Stimulated activated CD8-positive, alpha-beta memory T cell treated with anti-CD3 and anti-CD28 coated beads, Interleukin-7, amount 100 ng/mL, for 48 hours (primary cell): ENCODE results near the gene FOXO1.

ENCODE experiments used
- DNase-seq, 2 donors: peaks; one replicate each; pipeline ENCODE4 v3.0.0-alpha.2; 2020; ENCODE audit warnings: low read depth in 1 of 2; ENCODE audit errors: extremely low read depth in 1 of 2

Gene FOXO1

DNA sequence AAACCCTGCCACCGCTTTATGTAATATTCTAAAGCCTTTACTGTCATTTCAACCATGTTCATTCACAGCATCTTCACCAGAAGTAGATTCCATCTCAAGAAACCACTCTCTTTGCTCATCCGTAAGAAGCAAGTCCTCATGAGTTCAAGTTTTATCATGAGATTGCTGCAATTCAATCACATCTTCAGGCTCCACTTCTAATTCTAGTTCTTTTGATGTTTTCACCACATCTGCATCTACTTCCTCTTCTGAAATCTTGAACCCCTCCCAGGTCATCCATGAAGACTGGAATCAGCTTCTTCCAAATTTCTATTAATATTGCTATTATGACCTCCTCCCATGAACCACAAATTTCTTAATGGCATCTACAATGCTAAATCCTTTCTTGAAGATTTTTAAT lies 83.9 kb downstream of the FOXO1 start:
- no peak for DNase-seq

DNA sequence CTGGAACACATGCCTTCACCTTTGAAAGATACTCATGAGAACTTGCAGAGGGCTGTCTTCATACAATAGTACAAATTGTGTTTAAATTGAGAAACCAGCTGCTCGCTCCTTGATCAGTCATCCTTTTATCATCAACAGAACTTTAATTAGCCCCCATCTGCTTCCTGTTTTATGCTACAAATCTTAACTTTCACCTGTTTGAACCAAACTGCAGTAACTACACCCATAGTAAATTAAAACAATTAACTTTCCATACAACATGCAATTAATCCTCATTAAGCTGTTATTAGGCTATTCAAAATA lies 85.2 kb downstream of the FOXO1 start:
- no peak for DNase-seq

GRCh38 chr13:40580566-40581276 lies 85.7 kb downstream of the FOXO1 start:
- DNase-seq: no peak

- DNase-seq: no peak
Measured at GRCh38 chr13:40579535-40579934, 86.9 kb downstream of the FOXO1 start.

- no peak for DNase-seq
Measured at GRCh38 chr13:40578055-40578454, 88.4 kb downstream of the FOXO1 start.

- DNase-seq: no peak
Measured at GRCh38 chr13:40576369-40576768, 90.1 kb downstream of the FOXO1 start.

GRCh38 chr13:40572961-40573360 lies 93.5 kb downstream of the FOXO1 start:
- DNase-seq: no peak

DNA sequence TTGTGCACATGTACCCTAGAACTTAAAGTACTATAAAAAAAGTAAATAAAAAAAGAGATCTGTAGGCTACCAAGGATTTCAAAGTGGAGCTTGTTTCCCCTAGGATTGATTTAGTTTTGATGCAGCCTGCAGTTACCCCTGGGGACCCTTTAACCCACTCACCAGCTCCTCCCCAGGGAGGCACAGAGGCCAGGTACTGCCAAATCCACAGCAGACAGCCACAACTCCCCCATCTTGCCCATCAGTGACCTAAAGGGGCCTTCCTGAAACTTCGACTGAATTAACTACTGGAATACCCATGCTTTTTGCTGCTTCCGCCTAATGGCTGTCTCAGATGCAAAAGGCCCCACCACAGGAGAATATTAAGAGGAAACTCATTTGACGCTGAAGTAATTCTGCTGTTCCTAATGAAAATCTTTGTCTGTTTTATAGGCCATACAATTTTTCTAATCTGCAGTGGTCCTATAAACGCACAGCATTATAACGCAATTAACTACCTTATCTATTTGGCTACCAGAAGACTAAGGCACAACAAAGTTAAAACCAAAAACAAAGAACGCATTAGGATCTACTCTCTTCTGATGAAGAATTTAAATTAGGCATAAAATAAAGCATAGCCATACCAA lies 95.0 kb downstream of the FOXO1 start:
- DNase-seq: no peak

DNA sequence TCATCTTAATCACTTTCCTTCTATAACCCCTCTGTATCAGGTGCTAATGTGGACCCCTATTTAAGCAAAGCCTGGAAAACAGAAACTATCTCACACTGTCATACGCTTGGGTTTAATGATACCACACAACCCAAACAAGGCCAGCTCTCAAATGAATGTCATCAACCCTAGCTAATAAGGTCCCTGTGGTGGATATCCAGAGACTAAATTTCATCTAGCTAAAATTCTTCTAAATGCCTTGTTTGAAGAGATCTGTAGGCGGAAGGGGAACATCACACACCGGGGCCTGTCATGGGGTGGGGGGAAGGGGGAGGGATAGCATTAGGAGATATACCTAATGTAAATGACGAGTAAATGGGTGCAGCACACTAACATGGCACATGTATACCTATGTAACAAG lies 95.5 kb downstream of the FOXO1 start:
- DNase-seq: no peak

GRCh38 chr13:40569024-40569350 lies 97.5 kb downstream of the FOXO1 start:
- no peak for DNase-seq

DNA sequence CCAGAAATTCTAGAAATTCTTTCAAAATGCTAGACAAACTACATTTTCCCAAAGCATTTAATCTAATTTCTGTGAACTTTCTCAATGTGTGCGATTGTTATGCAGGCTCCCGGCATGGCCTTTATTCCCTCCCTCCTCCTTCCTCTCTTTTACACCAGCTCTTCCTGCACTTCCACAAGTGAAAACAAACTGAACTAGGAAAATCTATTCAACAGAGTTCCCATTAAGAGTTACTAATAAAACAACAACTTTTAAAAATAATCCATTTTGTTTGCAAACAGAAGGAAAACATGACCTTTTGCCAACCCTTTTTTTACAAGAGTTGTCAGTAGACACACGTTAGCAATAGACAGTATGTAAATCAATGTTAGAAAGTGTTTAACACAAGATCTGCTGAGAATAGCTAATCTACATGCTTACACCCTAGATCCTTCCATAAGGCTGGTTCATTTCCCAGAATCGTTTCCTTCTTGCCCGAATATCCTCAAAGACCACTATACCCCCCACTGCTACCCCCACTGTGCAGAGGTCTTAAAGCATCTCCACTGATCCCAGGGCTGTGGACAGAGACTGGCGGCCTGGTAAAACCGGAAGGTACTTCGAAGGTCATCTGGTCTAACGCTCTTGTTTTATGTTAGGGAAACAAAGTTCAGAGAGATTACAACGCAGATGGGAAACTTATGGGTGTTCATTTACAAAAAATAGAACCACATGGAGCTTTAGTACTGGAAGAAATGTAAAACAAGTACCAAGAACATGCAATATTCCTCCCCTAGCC lies 98.0 kb downstream of the FOXO1 start:
- DNase-seq: no peak

DNA sequence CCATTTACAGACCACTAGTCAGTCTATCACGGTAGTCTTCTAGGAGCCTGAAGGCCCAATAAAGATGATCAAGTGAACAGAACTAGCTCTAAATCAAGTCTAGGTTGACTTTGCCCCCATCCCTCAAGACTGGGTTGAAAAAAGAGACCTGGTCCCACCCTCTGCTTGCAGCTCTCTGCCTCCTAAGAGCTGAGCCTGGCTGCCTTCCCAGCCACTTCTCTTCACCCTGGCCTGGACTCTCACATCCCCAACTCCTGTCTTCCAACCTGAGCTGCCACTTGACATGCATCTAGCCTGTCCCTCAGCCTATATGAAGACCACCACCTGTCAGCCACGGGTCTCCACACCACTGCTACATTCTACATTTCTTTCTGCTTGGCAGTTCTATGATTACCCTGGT lies 99.6 kb downstream of the FOXO1 start:
- DNase-seq: no peak

DNA sequence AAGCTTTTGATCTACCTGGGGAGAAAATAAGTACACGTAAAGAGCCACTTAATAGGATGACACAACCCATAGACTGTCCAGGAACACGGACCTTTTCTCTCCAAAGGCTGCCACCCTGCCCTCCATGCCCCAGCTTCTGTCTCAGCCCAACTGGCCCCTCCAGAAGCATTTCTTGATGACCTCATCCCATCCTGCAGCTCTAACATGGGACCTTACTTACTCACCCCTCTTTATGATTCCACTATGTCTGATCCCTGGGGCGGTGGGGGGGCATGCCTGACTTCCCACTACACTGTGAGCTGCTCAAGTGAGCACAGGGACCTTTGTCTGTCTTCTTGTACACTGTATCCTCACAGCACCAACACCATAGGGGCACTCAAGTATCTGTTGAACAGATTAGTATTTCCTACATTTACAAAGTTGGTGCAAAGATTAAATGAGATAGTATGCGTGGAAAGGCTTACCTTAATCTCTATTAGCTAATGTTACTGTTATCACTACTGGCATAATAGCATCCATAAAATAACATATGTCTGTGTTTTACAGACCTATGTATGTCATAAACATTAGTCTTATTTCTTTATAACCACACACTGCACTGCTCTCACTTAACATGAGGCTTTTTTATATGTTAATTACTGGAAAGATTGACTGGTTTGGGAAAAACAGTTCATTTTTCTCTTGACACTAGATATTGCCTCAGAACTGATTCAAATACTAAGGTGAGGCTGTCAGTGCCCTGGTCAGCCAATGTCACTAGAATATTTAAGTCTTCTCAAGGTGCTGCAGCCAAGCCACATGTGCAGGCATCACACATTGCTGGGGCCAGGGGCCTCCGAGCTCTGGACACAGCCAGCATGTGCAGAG lies 100.9 kb downstream of the FOXO1 start:
- no peak for DNase-seq

GRCh38 chr13:40564342-40565001 lies 102.0 kb downstream of the FOXO1 start:
- no peak for DNase-seq

- DNase-seq: no peak
Measured at GRCh38 chr13:40563350-40564125, 102.9 kb downstream of the FOXO1 start.

DNA sequence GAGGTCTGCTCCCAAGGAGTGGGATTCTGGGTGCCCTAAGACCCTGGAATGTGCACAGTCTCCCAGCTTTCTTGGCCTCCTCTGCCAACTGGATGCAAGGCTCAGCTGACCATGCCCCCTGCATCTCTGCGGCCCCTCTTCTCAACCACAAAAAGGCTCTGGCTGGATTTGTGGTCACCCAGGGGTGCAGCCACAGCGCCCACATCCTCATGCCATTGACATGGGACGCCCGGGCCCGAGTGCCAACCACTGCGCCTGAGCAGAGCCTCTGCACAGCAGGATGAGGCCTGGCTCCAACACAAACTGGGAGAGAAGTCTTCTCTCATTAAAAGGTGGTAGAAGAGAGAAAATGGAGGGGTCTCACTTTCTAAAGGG lies 103.5 kb downstream of the FOXO1 start:
- no peak for DNase-seq

GRCh38 chr13:40559915-40560314 lies 106.5 kb downstream of the FOXO1 start:
- no peak for DNase-seq

DNA sequence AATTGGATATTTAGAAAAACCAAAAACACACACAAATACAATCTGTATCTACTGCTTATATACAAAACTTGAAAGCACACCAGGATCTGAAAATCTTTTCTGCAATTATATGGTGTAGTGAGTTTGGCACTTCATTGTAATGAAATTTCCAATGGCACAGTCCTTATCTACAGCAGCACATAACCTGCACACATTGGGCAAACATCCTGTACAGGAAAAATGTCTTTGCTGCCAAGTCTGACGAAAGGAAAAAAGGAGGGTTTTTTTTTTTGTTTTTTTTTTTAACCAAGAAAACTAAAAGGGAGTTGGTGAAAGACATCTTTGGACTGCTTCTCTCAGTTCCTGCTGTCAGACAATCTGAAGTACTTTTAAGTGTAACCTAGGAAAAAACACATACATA lies 107.8 kb downstream of the FOXO1 start:
- DNase-seq: no peak

- no peak for DNase-seq
Measured at GRCh38 chr13:40556453-40556852, 110.0 kb downstream of the FOXO1 start.

DNA sequence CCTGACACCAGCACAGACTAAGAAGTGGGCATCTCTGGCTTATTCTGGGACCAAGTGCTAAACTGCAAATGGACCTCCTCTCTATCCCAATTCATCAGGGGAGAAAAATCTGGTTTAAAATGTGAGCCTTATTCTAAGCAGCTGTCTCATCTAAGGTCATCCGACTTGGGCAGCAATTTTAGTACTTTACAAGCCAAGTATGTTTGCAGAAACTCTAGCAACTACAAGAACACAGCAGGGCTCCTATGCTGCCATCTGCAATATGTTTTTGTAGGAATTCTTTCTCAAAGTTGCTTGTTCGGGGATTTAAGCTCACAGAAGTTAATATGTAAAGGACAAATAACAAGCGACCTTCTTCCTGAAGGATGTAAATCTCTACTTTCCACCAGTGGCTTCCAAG lies 113.1 kb downstream of the FOXO1 start:
- no peak for DNase-seq
